Daoy (cell line): ENCODE measurements around the gene CPB2. TPM values are rescaled to one million over a fixed set of nuclear protein-coding genes. Genes with fewer than 3 reads are reported as not detected.

ENCODE experiments used
- DNase-seq: peaks from one replicate; pipeline ENCODE4 v3.0.0-alpha.2; 2015; ENCODE audit warnings: low read depth
- total RNA-seq: library from RNA; depleted of rRNA; stranded (reverse); fragments of >200 nt; shearing (Covaris generic); gene quantifications from 2 replicates; pipeline ENCODE4 v1.2.3, GENCODE V29; 2014; rRNA removed

Gene CPB2
- not detected in 2 replicates for total RNA-seq

DNA sequence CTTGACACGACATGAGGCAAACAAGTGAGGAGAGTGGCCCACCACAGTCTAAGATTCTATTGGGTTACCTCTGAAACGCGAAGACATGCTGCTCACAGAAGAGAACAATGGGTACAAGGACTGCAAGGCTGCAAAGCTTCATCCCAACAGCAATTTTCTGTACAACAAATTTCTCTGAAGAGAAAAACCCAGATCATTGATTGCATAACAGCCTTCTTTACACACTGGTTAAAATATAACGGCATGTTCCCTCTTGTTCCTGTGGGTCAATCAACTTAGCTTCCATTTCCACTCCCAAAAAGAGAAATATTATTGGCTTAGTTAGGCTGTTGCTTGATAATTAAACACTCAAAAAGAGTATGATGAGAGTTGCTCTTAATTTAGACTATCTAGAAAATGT is at the start of gene CPB2:
Gene CPB2, minus strand, starts transcription at position 166 of the 400 bp plus-strand sequence. Its CDS starts 24 bp downstream, at position 142.
- DNase-seq, result no peak

DNA sequence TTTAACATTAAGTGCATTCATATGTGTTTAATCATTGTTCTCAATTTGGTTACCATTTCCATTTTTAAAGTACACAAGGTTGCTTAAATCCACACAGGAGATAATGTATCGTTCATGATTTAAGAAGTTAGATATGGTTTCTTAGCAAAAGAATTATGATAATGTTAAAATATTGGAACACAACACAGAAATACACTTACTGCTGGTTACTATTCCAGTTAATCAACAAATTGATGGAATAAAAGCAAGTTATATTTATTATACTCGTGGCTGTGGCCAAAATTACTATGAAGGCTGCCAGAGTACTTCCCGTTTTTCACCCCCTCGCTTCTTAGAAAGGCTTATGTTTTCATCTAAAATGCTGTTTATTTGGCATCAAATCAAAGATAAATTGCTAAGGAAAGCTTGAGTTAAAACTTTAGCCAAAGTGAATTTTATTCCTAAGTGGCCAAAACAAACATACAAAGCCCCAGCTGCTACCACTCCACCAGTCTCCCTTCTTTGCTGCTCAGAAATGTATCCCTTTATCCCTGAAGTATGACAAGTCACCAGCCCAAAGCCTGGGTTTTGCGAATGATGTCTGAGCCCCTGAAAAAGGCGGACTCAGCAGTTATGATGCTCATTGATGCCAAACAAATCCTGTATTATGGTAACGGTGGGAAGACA is 49.4 kb upstream of the CPB2 start:
- no peak for DNase-seq

DNA sequence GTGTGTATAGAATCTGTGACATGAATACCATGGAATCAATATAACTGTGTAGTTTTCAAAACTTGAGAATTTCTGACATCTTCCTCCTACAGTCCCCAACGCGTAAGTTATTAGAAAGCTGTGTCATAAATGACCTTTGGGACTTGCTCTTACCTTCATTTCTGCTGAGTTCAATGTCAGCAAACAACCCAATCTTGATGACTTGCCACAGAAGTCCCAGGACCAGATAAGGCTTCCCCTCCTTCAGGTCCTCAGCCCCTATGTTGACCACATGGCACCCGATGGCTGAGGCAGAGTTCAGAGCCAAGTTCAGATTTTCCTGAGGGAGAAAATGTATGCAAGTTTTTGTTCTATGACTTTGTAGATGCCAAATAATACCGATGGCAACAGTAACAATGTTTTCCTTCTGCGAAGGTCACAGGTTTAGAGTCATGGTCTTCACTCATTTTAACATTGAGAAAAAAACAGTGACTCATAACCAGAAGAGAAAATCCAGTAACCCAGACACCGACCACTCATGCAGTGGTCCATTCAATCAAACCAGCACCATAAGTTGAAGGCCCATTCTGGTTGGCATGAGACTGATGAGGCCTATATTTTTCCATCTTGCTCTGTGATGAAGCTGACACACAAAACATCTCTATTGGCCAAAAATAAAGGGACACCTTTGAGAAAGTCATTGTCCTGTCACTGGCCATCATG is 47.9 kb upstream of the CPB2 start:
- no peak for DNase-seq

DNA sequence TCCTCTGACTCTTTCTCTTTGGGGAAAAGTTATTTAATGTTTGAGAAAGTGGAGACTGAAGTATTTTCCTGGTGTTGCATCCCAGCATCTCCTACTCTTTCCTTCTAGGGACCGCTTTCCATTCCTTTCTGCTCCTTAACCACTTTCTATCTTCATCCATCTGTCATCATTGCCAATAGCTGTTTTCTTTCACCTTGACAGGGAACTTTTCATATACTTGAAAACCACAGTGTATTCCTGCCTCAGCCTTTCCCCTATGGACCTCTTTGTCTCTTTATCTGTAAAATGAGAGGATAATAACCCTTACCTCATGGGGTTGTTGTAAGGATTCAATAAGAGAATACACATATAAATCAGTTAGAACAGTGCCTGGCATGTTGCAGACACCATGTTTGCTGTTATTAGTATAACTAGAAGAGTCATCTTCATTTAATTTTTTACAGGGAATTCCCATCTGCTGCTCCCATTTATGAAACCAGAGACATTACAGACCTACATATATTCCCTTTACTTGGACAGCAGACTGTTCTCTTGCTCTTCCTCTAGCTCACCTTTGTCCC is 45.4 kb upstream of the CPB2 start:
- DNase-seq, result no peak

GRCh38 chr13:46149272-46150133 is 44.7 kb upstream of the CPB2 start:
- DNase-seq, result peak; percentile 81

- DNase-seq, result no peak
Observed at GRCh38 chr13:46146898-46147297, 42.1 kb upstream of the CPB2 start.

GRCh38 chr13:46145950-46146349 is 41.1 kb upstream of the CPB2 start:
- DNase-seq, result no peak

- no peak for DNase-seq
Observed at GRCh38 chr13:46145135-46145534, 40.3 kb upstream of the CPB2 start.

- no peak for DNase-seq
Observed at GRCh38 chr13:46143184-46143701, 38.4 kb upstream of the CPB2 start.

GRCh38 chr13:46142776-46143175 is 37.9 kb upstream of the CPB2 start:
- no peak for DNase-seq

DNA sequence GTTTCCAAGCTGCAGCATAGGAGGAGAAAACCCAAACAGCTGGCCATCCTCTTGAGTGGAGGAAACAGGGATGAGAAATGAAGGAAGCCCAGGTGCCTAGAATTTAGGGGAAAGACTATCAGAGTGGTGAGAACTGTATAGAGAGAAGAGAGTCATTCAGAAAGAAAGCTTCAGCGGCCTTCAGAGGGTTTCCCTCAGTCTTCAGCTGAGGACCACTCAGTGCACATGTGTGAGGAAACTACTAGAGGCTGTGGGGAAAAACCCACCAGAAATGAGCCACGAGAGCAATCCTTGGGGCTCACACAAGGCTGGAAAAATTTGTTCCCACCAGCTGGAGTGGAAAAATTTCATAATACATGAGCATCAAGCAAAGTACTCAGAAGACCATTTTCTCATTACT is 35.2 kb upstream of the CPB2 start:
- no peak for DNase-seq

DNA sequence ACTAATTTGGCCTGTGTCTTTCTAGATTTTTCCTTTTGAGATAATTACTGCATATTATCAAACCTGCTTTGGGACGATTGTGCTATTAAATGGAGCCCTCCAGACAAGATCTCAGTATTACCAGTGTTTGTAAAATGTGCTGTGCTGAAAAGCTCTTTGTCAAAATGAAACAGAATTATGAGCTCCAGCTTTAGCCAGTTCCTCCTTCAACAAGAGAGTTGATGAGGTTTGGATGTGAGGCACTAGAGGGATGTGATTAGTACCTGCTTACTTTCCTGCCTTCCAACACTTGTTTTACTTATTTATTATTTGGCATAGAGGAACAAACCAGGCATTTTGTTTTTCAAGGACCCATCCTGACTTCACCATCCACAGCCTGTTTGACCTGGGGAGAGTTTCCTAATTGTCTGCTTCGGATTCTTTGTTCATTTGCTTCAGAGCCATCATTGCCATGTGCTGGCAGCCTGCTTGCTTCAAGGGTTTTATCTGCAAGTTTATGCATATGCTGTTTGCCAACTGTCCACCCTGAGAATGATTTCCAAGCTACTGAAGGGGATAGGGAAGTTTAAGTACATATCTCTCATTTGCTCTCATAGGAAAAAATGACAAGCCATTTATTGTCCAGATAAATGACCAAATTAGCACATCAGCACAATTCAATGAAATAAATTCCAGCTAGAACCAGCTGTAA is 32.9 kb upstream of the CPB2 start:
- DNase-seq, result no peak

GRCh38 chr13:46136688-46137087 is 31.9 kb upstream of the CPB2 start:
- no peak for DNase-seq

DNA sequence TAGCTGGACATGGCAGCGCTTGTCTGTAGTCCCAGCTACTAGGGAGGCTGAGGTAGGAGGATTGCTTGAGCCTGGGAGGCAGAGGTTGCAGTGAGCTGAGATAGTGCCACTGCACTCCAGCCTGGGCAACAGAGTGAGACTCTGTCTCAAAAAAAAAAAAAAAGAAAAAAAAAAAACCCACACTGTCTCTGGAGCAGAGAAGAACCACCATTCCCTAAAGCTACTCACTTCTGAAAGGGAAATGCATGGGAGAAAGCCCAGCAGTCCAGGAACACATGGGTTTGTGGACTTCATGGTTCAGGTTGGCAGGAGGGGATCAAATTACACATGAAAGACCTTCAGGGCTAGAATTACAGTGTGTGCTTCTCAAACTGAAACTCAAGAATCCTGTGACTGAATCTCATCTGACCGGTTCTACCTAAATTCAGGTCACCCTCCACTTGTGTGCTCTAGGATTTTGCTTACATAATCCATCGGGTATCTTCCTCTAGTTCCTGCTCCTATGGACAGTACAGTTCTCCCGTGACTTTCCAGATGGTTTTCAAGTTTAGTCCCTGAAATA is 30.2 kb upstream of the CPB2 start:
- DNase-seq, result peak; percentile 19

- DNase-seq, result no peak
Observed at GRCh38 chr13:46134494-46134893, 29.7 kb upstream of the CPB2 start.

- no peak for DNase-seq
Observed at GRCh38 chr13:46132109-46132508, 27.3 kb upstream of the CPB2 start.

- no peak for DNase-seq
Observed at GRCh38 chr13:46131705-46132104, 26.9 kb upstream of the CPB2 start.

DNA sequence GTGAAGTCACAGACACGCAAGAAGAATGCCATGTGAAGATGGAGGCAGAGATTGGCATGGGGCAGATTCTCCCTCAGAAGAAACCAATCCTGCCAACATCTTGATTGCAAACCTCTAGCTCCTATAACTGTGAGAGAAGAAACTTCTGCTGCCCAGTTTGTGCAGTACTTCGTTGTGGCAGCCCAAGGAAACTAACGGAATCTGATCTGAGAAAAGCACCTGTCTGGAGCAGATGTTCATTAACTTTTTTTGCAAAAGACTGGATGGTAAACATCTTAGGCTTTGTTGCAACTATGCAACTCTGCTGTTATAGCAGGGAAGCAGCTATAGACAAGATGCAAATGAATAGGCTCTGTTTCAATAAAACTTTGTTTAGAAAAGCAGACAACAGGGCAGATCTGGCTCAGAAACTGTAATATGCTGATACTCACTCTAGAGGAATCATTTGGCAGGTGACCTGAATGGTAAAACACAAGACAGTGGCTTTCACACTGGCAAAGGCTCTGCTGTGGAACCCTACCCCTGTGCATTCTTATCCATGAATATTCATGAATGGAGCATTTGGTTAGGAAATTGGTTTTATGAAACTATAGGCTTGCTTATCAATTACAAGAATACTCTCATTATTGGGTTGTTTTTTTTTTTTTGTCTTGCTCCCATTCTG is 25.3 kb upstream of the CPB2 start:
- DNase-seq, result no peak

- DNase-seq, result no peak
Observed at GRCh38 chr13:46129124-46129523, 24.3 kb upstream of the CPB2 start.

GRCh38 chr13:46127358-46128023 is 22.7 kb upstream of the CPB2 start:
- DNase-seq, result no peak
